Measurements from ENCODE around the gene PPP1R3F.
"Not testable (repeated sequence)": the region's sequence is repeated elsewhere in the genome, so short reads cannot be mapped to it uniquely, and the experiment has no call there.

The PPP1R3F gene

GRCh38 chrX:49303346-49303745 lies 33.8 kb downstream of the PPP1R3F start, which contains the start of gene GAGE10:
GAGE10 (plus strand) TSS chrX:49303646; CDS start chrX:49304860, 1,214 bp downstream.
- H4K5ac ChIP-seq (ENCODE audit: low read length): no peak within 1 kb of the TSS
- H3K4me3 ChIP-seq (ENCODE audit: low read length): no peak within 1 kb of the TSS
- H3K27me3 ChIP-seq (ENCODE audit: insufficient read depth, low read length, poor library complexity): no peaks in the 10 kb centered on the region
- no peak within 1 kb of the TSS for H2AK5ac ChIP-seq (ENCODE audit: low read length)
- H3K18ac ChIP-seq (ENCODE audit: low read length): no peak within 1 kb of the TSS
- no peak within 1 kb of the TSS for H3K4ac ChIP-seq (ENCODE audit: low read depth, low read length)
- H3K56ac ChIP-seq (ENCODE audit: low read length): no peak within 1 kb of the TSS
- no peak within 1 kb of the TSS for H2BK120ac ChIP-seq (ENCODE audit: low read depth, low read length)
- H3K27ac ChIP-seq (ENCODE audit: low read depth, low read length): no peak within 1 kb of the TSS
- H2BK5ac ChIP-seq (ENCODE audit: low read length): no peak within 1 kb of the TSS
- H3K4me2 ChIP-seq (ENCODE audit: low read length): no peak within 1 kb of the TSS
- no peaks in the 10 kb centered on the region for H3K79me2 ChIP-seq (ENCODE audit: control insufficient read depth, insufficient read depth, low read length)
- no peak within 1 kb of the TSS for H3K9ac ChIP-seq (ENCODE audit: low read length)
- no peaks in the 10 kb centered on the region for H3K79me1 ChIP-seq (ENCODE audit: low read length)
- H2BK15ac ChIP-seq (replicated peaks; ENCODE audit: low read depth): no peak within 1 kb of the TSS
- H3K36me3 ChIP-seq (ENCODE audit: control insufficient read depth, insufficient read depth, low read length): no peaks in the 10 kb centered on the region
- DNase-seq: no peak
- H3K4me1 ChIP-seq (ENCODE audit: control insufficient read depth, low read depth, low read length): no peaks in the 10 kb centered on the region
- no peak within 1 kb of the TSS for H3K23ac ChIP-seq (ENCODE audit: low read length)
- H4K8ac ChIP-seq (ENCODE audit: low read depth, low read length): no peak within 1 kb of the TSS
- no CpG with 5 or more reads among the region's 15 CpGs for WGBS (ENCODE audit: extremely low coverage, insufficient coverage, low lambda C conversion rate)

- H3K36me3 ChIP-seq (ENCODE audit: control insufficient read depth, insufficient read depth, low read length); H3K56ac ChIP-seq (ENCODE audit: low read length); H3K4ac ChIP-seq (ENCODE audit: low read depth, low read length); H4K5ac ChIP-seq (ENCODE audit: low read length); H3K9ac ChIP-seq (ENCODE audit: low read length); H3K27ac ChIP-seq (ENCODE audit: low read depth, low read length); H3K23ac ChIP-seq (ENCODE audit: low read length); H2BK5ac ChIP-seq (ENCODE audit: low read length); H3K18ac ChIP-seq (ENCODE audit: low read length); H3K79me1 ChIP-seq (ENCODE audit: low read length); H3K79me2 ChIP-seq (ENCODE audit: control insufficient read depth, insufficient read depth, low read length); H4K8ac ChIP-seq (ENCODE audit: low read depth, low read length); H3K4me2 ChIP-seq (ENCODE audit: low read length); H2BK120ac ChIP-seq (ENCODE audit: low read depth, low read length); H3K4me3 ChIP-seq (ENCODE audit: low read length); DNase-seq; H3K27me3 ChIP-seq (ENCODE audit: insufficient read depth, low read length, poor library complexity); H3K4me1 ChIP-seq (ENCODE audit: control insufficient read depth, low read depth, low read length); H2AK5ac ChIP-seq (ENCODE audit: low read length); H2BK15ac ChIP-seq (replicated peaks; ENCODE audit: low read depth): not testable (repeated sequence)
- WGBS (ENCODE audit: extremely low coverage, insufficient coverage, low lambda C conversion rate): no CpG with 5 or more reads among the region's 2 CpGs
These were observed 38.2 kb downstream of the PPP1R3F start for GRCh38 chrX:49307775-49308174.

GRCh38 chrX:49308604-49309269 lies 39.1 kb downstream of the PPP1R3F start:
- no peak overlapping the region for H3K4me2 ChIP-seq (ENCODE audit: low read length)
- no peak overlapping the region for H4K5ac ChIP-seq (ENCODE audit: low read length)
- H2BK15ac ChIP-seq (replicated peaks; ENCODE audit: low read depth): no peak overlapping the region
- H3K27ac ChIP-seq (ENCODE audit: low read depth, low read length): no peak overlapping the region
- no peaks in the 10 kb centered on the region for H3K36me3 ChIP-seq (ENCODE audit: control insufficient read depth, insufficient read depth, low read length)
- H3K27me3 ChIP-seq (ENCODE audit: insufficient read depth, low read length, poor library complexity): no peaks in the 10 kb centered on the region
- no peaks in the 10 kb centered on the region for H3K79me1 ChIP-seq (ENCODE audit: low read length)
- H2AK5ac ChIP-seq (ENCODE audit: low read length): no peak overlapping the region
- H3K4me3 ChIP-seq (ENCODE audit: low read length): no peak overlapping the region
- H3K9ac ChIP-seq (ENCODE audit: low read length): no peak overlapping the region
- no peak overlapping the region for H3K4ac ChIP-seq (ENCODE audit: low read depth, low read length)
- no peak overlapping the region for H4K8ac ChIP-seq (ENCODE audit: low read depth, low read length)
- H3K18ac ChIP-seq (ENCODE audit: low read length): no peak overlapping the region
- H3K56ac ChIP-seq (ENCODE audit: low read length): no peak overlapping the region
- H3K79me2 ChIP-seq (ENCODE audit: control insufficient read depth, insufficient read depth, low read length): no peaks in the 10 kb centered on the region
- no peak overlapping the region for H2BK120ac ChIP-seq (ENCODE audit: low read depth, low read length)
- no CpG with 5 or more reads among the region's 15 CpGs for WGBS (ENCODE audit: extremely low coverage, insufficient coverage, low lambda C conversion rate)
- no peak for DNase-seq
- no peak overlapping the region for H3K23ac ChIP-seq (ENCODE audit: low read length)
- H2BK5ac ChIP-seq (ENCODE audit: low read length): no peak overlapping the region
- no peaks in the 10 kb centered on the region for H3K4me1 ChIP-seq (ENCODE audit: control insufficient read depth, low read depth, low read length)

GRCh38 chrX:49309401-49309981 lies 39.9 kb downstream of the PPP1R3F start:
- peak overlapping the region; percentile 15 for H3K56ac ChIP-seq (ENCODE audit: low read length)
- H3K9ac ChIP-seq (ENCODE audit: low read length): no peak overlapping the region
- peak; percentile 77 for DNase-seq
- H2BK15ac ChIP-seq (replicated peaks; ENCODE audit: low read depth): no peak overlapping the region
- WGBS (ENCODE audit: extremely low coverage, insufficient coverage, low lambda C conversion rate): no CpG with 5 or more reads among the region's 8 CpGs
- H3K27ac ChIP-seq (ENCODE audit: low read depth, low read length): no peak overlapping the region
- H3K4me1 ChIP-seq (ENCODE audit: control insufficient read depth, low read depth, low read length): no peaks in the 10 kb centered on the region
- no peaks in the 10 kb centered on the region for H3K36me3 ChIP-seq (ENCODE audit: control insufficient read depth, insufficient read depth, low read length)
- H3K4me2 ChIP-seq (ENCODE audit: low read length): no peak overlapping the region
- no peaks in the 10 kb centered on the region for H3K79me2 ChIP-seq (ENCODE audit: control insufficient read depth, insufficient read depth, low read length)
- H3K79me1 ChIP-seq (ENCODE audit: low read length): no peaks in the 10 kb centered on the region
- no peak overlapping the region for H2AK5ac ChIP-seq (ENCODE audit: low read length)
- no peak overlapping the region for H3K18ac ChIP-seq (ENCODE audit: low read length)
- H3K23ac ChIP-seq (ENCODE audit: low read length): no peak overlapping the region
- no peak overlapping the region for H4K5ac ChIP-seq (ENCODE audit: low read length)
- H4K8ac ChIP-seq (ENCODE audit: low read depth, low read length): no peak overlapping the region
- no peaks in the 10 kb centered on the region for H3K27me3 ChIP-seq (ENCODE audit: insufficient read depth, low read length, poor library complexity)
- H2BK120ac ChIP-seq (ENCODE audit: low read depth, low read length): no peak overlapping the region
- H3K4me3 ChIP-seq (ENCODE audit: low read length): no peak overlapping the region
- no peak overlapping the region for H3K4ac ChIP-seq (ENCODE audit: low read depth, low read length)
- H2BK5ac ChIP-seq (ENCODE audit: low read length): no peak overlapping the region

- Histone ChIP-seq H3K4ac (ENCODE audit: low read depth, low read length) (no peak overlapping the region), H3K4me2 (ENCODE audit: low read length) (no peak overlapping the region), H3K56ac (ENCODE audit: low read length) (no peak overlapping the region), H3K23ac (ENCODE audit: low read length) (no peak overlapping the region), H3K4me1 (ENCODE audit: control insufficient read depth, low read depth, low read length) (no peaks in the 10 kb centered on the region), H3K9ac (ENCODE audit: low read length) (no peak overlapping the region), H3K79me2 (ENCODE audit: control insufficient read depth, insufficient read depth, low read length) (no peaks in the 10 kb centered on the region), H2BK15ac (replicated peaks; ENCODE audit: low read depth) (no peak overlapping the region), H2AK5ac (ENCODE audit: low read length) (no peak overlapping the region), H3K36me3 (ENCODE audit: control insufficient read depth, insufficient read depth, low read length) (no peaks in the 10 kb centered on the region), H4K8ac (ENCODE audit: low read depth, low read length) (no peak overlapping the region), H3K18ac (ENCODE audit: low read length) (no peak overlapping the region), H3K4me3 (ENCODE audit: low read length) (no peak overlapping the region), H4K5ac (ENCODE audit: low read length) (no peak overlapping the region), H3K27ac (ENCODE audit: low read depth, low read length) (no peak overlapping the region), H3K27me3 (ENCODE audit: insufficient read depth, low read length, poor library complexity) (no peaks in the 10 kb centered on the region), H3K79me1 (ENCODE audit: low read length) (no peaks in the 10 kb centered on the region), H2BK5ac (ENCODE audit: low read length) (no peak overlapping the region), H2BK120ac (ENCODE audit: low read depth, low read length) (no peak overlapping the region)
- no CpG with 5 or more reads among the region's 18 CpGs for WGBS (ENCODE audit: extremely low coverage, insufficient coverage, low lambda C conversion rate)
- DNase-seq: peak; percentile 41
These were observed 40.8 kb downstream of the PPP1R3F start for GRCh38 chrX:49310371-49310770.

- Histone ChIP-seq H3K27ac (ENCODE audit: low read depth, low read length) (no peak overlapping the region), H4K8ac (ENCODE audit: low read depth, low read length) (no peak overlapping the region), H3K79me2 (ENCODE audit: control insufficient read depth, insufficient read depth, low read length) (no peaks in the 10 kb centered on the region), H3K4ac (ENCODE audit: low read depth, low read length) (no peak overlapping the region), H3K56ac (ENCODE audit: low read length) (no peak overlapping the region), H2BK120ac (ENCODE audit: low read depth, low read length) (no peak overlapping the region), H4K5ac (ENCODE audit: low read length) (no peak overlapping the region), H3K36me3 (ENCODE audit: control insufficient read depth, insufficient read depth, low read length) (no peaks in the 10 kb centered on the region), H3K23ac (ENCODE audit: low read length) (no peak overlapping the region), H3K18ac (ENCODE audit: low read length) (no peak overlapping the region), H2AK5ac (ENCODE audit: low read length) (no peak overlapping the region), H2BK15ac (replicated peaks; ENCODE audit: low read depth) (no peak overlapping the region), H3K79me1 (ENCODE audit: low read length) (no peaks in the 10 kb centered on the region), H3K4me2 (ENCODE audit: low read length) (no peak overlapping the region), H3K4me3 (ENCODE audit: low read length) (no peak overlapping the region), H3K27me3 (ENCODE audit: insufficient read depth, low read length, poor library complexity) (no peaks in the 10 kb centered on the region), H3K4me1 (ENCODE audit: control insufficient read depth, low read depth, low read length) (no peaks in the 10 kb centered on the region), H2BK5ac (ENCODE audit: low read length) (no peak overlapping the region), H3K9ac (ENCODE audit: low read length) (no peak overlapping the region)
- DNase-seq: no peak
- WGBS (ENCODE audit: extremely low coverage, insufficient coverage, low lambda C conversion rate): no CpG with 5 or more reads among the region's 2 CpGs
These were observed 42.6 kb downstream of the PPP1R3F start for GRCh38 chrX:49312176-49312575.

All from mesendoderm (in vitro differentiated cells).